ENCODE results near the gene A1BG. TPM values are rescaled to one million over a fixed set of nuclear protein-coding genes. Genes with fewer than 3 reads are reported as not detected.
A peak's percentile ranks its signal among the peaks of the same experiment; 100 is the strongest.

Gene A1BG
- total and polyA plus RNA-seq, 2 of the 13 experiments (the other 11 are each of a cell fraction or from before 2014, with no cell fraction given): 14.7 to 41.4 TPM

DNA sequence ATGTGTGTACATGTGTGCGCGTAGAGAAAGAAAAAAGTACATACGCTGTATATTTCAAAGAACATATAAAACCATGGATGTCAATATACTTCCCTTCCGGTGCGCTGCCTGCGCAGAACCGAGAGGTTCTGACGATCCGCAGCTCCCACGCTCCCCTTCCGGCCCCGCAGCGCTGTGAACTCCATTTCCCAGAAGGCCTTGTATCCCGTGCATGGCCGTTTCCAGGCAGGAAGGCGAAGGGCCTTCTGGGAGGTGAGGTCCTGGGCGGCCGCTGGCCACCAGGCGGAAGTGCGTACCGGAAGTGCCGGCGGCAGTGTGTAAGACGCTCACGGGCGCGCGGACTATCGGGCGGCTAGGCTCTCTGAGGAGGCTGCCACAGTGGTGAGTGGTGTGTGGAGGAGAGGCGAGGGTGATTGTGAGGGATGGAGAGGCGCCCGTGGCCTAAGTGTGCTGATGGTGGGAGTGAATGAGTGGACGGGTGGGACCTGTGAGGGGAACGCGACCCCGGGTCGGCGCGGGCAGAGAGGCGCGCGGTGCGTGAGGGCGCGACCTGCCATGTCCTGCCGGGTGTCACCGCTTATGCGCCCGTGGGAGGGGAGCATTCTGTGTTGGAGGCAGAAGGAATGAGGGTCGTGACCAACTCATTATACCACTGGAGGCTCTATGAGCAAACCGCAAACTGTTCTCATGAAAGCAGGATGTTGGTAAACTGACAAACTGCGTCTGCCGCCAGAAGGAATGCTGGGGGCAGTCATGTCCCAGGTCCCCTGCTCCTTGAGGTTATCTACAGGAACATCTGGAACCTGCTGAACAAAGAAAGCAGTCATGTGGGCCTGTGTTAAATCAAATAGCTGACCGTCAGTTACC lies 48.0 kb downstream of the A1BG start, which contains the start of gene ERVK3-1 (continued):
- TF ChIP-seq, protein P1, sequence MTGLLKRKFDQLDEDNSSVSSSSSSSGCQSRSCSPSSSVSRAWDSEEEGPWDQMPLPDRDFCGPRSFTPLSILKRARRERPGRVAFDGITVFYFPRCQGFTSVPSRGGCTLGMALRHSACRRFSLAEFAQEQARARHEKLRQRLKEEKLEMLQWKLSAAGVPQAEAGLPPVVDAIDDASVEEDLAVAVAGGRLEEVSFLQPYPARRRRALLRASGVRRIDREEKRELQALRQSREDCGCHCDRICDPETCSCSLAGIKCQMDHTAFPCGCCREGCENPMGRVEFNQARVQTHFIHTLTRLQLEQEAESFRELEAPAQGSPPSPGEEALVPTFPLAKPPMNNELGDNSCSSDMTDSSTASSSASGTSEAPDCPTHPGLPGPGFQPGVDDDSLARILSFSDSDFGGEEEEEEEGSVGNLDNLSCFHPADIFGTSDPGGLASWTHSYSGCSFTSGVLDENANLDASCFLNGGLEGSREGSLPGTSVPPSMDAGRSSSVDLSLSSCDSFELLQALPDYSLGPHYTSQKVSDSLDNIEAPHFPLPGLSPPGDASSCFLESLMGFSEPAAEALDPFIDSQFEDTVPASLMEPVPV (CRISPR knock-in tag; IDR thresholded peaks at IDR 0.05): peak; percentile 91
- TF ChIP-seq YEATS4 (CRISPR knock-in tag; IDR thresholded peaks at IDR 0.05; ENCODE audit: borderline replicate concordance) (peak; percentile 71; the same call in 1 of the 2 replicates), HMG20B (CRISPR knock-in tag; conservative IDR thresholded peaks at IDR 0.05) (no peak), ZNF709 (CRISPR knock-in tag; IDR thresholded peaks at IDR 0.05) (0 out of 2 replicates have a peak, but pooled peaks have one; percentile 61), KAT7 (CRISPR knock-in tag; IDR thresholded peaks at IDR 0.05; ENCODE audit: borderline replicate concordance) (peak; percentile 81; the same call in 1 of the 2 replicates), XBP1 (CRISPR knock-in tag; IDR thresholded peaks at IDR 0.05) (no peak), ZNF724P (CRISPR knock-in tag; IDR thresholded peaks at IDR 0.05; ENCODE audit: borderline replicate concordance) (no peak), ZNF382 (CRISPR knock-in tag; IDR thresholded peaks at IDR 0.05; ENCODE audit: borderline replicate concordance) (no peak), JUND (CRISPR knock-in tag; IDR thresholded peaks at IDR 0.05) (no peak), RARG (CRISPR knock-in tag; IDR thresholded peaks at IDR 0.05; ENCODE audit: low read depth) (no peak), ZBTB7A (CRISPR knock-in tag; IDR thresholded peaks at IDR 0.05) (no peak)
- TF ChIP-seq, protein P2, sequence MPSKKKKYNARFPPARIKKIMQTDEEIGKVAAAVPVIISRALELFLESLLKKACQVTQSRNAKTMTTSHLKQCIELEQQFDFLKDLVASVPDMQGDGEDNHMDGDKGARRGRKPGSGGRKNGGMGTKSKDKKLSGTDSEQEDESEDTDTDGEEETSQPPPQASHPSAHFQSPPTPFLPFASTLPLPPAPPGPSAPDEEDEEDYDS (CRISPR knock-in tag; IDR thresholded peaks at IDR 0.05): peak; percentile 93
- TF ChIP-seq, protein P3, sequence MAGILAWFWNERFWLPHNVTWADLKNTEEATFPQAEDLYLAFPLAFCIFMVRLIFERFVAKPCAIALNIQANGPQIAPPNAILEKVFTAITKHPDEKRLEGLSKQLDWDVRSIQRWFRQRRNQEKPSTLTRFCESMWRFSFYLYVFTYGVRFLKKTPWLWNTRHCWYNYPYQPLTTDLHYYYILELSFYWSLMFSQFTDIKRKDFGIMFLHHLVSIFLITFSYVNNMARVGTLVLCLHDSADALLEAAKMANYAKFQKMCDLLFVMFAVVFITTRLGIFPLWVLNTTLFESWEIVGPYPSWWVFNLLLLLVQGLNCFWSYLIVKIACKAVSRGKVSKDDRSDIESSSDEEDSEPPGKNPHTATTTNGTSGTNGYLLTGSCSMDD (CRISPR knock-in tag; IDR thresholded peaks at IDR 0.05): no peak
- TF ChIP-seq, protein P4, sequence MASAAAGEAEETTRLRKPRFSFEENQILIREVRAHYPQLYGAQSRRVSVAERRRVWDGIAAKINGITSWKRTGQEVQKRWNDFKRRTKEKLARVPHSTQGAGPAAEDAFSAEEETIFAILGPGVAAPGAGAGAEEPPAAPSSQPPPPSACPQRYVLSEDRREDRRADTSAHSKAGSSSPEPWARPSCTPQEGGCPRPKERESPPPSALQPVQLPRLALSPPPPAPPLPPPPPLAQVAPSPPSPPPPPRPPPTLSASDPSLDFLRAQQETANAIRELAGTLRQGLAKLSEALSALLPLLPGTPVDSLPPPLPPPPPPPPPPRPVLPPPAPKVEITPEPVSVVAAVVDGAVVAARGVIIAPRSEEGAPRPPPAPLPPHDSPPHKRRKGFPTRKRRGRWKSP (CRISPR knock-in tag; IDR thresholded peaks at IDR 0.05): no peak; the same call in 1 of the 2 replicates
- TF ChIP-seq, protein P5, sequence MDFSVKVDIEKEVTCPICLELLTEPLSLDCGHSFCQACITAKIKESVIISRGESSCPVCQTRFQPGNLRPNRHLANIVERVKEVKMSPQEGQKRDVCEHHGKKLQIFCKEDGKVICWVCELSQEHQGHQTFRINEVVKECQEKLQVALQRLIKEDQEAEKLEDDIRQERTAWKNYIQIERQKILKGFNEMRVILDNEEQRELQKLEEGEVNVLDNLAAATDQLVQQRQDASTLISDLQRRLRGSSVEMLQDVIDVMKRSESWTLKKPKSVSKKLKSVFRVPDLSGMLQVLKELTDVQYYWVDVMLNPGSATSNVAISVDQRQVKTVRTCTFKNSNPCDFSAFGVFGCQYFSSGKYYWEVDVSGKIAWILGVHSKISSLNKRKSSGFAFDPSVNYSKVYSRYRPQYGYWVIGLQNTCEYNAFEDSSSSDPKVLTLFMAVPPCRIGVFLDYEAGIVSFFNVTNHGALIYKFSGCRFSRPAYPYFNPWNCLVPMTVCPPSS (IDR thresholded peaks at IDR 0.05): no peak
- TF ChIP-seq, protein P6, sequence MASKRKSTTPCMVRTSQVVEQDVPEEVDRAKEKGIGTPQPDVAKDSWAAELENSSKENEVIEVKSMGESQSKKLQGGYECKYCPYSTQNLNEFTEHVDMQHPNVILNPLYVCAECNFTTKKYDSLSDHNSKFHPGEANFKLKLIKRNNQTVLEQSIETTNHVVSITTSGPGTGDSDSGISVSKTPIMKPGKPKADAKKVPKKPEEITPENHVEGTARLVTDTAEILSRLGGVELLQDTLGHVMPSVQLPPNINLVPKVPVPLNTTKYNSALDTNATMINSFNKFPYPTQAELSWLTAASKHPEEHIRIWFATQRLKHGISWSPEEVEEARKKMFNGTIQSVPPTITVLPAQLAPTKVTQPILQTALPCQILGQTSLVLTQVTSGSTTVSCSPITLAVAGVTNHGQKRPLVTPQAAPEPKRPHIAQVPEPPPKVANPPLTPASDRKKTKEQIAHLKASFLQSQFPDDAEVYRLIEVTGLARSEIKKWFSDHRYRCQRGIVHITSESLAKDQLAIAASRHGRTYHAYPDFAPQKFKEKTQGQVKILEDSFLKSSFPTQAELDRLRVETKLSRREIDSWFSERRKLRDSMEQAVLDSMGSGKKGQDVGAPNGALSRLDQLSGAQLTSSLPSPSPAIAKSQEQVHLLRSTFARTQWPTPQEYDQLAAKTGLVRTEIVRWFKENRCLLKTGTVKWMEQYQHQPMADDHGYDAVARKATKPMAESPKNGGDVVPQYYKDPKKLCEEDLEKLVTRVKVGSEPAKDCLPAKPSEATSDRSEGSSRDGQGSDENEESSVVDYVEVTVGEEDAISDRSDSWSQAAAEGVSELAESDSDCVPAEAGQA (IDR thresholded peaks at IDR 0.05; ENCODE audit: low read depth): peak; percentile 92
- TF ChIP-seq, protein P6 (CRISPR knock-in tag; IDR thresholded peaks at IDR 0.05; ENCODE audit: borderline replicate concordance): no peak
